Bronchial epithelial cell (primary cell): Measurements from ENCODE around the gene EIF4E1B. TPM values are rescaled to one million over a fixed set of nuclear protein-coding genes. Genes with fewer than 3 reads are reported as not detected.
"Not testable (repeated sequence)": the region's sequence is repeated elsewhere in the genome, so short reads cannot be mapped to it uniquely, and the experiment has no call there.

Experiments
- DNase-seq: peaks from one replicate; pipeline ENCODE4 v3.0.0-alpha.2; 2010; ENCODE audit warnings: low read depth
- FAIRE-seq: peaks from 2 replicates; lab custom pipeline; 2011; peaks lifted over from hg19 to GRCh38; lab: Jason Lieb, UNC
- H3K27me3 ChIP-seq: 2 replicates; pipeline ENCODE4 v1.5.1; 2011; ENCODE audit warnings: low read length; ENCODE audit not compliant: control insufficient read depth, insufficient read depth
- H3K36me3 ChIP-seq: 2 replicates; pipeline ENCODE4 v1.5.1; 2011; ENCODE audit warnings: low read length; ENCODE audit not compliant: control insufficient read depth, insufficient read depth
- H3K4me3 ChIP-seq: 2 replicates; pipeline ENCODE4 v1.5.1; 2011; ENCODE audit warnings: mild to moderate bottlenecking, low read depth, low read length, control low read depth
- CTCF ChIP-seq: IDR thresholded peaks from 2 replicates; pipeline ENCODE4 v1.5.1; 2011; ENCODE audit warnings: mild to moderate bottlenecking, moderate library complexity, low read length, control low read depth, inconsistent platforms; ENCODE audit not compliant: insufficient read depth, severe bottlenecking
- total RNA-seq: library from RNA; depleted of rRNA; stranded (reverse); fragments of >200 nt; gene quantifications from 2 replicates; pipeline ENCODE4 v1.2.1, GENCODE V29; 2014

Gene EIF4E1B
- total RNA-seq, 1 donor from 2014 or later: not detected

- H3K4me3 ChIP-seq: no peak overlapping the region
- DNase-seq (no peak), FAIRE-seq (no peak)
- H3K27me3 ChIP-seq: no peaks in the 10 kb centered on the region
- TF ChIP-seq CTCF: no peak
- H3K36me3 ChIP-seq: no peaks in the 10 kb centered on the region
These were observed 35.0 kb upstream of the EIF4E1B start for GRCh38 chr5:176595386-176595943.

GRCh38 chr5:176596069-176596644 is 34.3 kb upstream of the EIF4E1B start:
- Histone ChIP-seq H3K27me3 (no peaks in the 10 kb centered on the region), H3K36me3 (no peaks in the 10 kb centered on the region), H3K4me3 (no peak overlapping the region)
- TF ChIP-seq CTCF: no peak
- DNase-seq (no peak), FAIRE-seq (no peak)

- TF ChIP-seq CTCF: peak; percentile 28
- Histone ChIP-seq H3K27me3 (no peaks in the 10 kb centered on the region), H3K36me3 (no peaks in the 10 kb centered on the region), H3K4me3 (peak overlapping the region; percentile 35)
- DNase-seq: peak; percentile 39
- no peak for FAIRE-seq
These were observed 33.6 kb upstream of the EIF4E1B start for GRCh38 chr5:176596689-176597416.

- H3K27me3 ChIP-seq: no peaks in the 10 kb centered on the region
- DNase-seq (no peak), FAIRE-seq (no peak)
- H3K36me3 ChIP-seq: no peaks in the 10 kb centered on the region
- no peak overlapping the region for H3K4me3 ChIP-seq
- TF ChIP-seq CTCF: no peak
These were observed 32.8 kb upstream of the EIF4E1B start for GRCh38 chr5:176597417-176598389.

- not testable (repeated sequence) for DNase-seq, H3K27me3 ChIP-seq, H3K36me3 ChIP-seq, FAIRE-seq, H3K4me3 ChIP-seq
These were observed 30.6 kb upstream of the EIF4E1B start for GRCh38 chr5:176599749-176600430.
